Suprapubic skin (tissue), 4 donors: Measurements from ENCODE around the gene NFYC. TPM values are rescaled to one million over a fixed set of nuclear protein-coding genes. Genes with fewer than 3 reads are reported as not detected.

Experiments used
- DNase-seq, 2 donors: peaks; one replicate each; pipeline ENCODE4 v3.0.0-alpha.2; 2019; ENCODE audit warnings: low spot score in 2 of 2
- H3K27ac ChIP-seq: fragments of 200-600 bp; sonication (generic); one replicate; pipeline ENCODE4 v1.5.1; 2019
- H3K27me3 ChIP-seq: fragments of 200-600 bp; sonication (generic); one replicate; pipeline ENCODE4 v1.5.1; 2019
- H3K36me3 ChIP-seq: fragments of 200-600 bp; sonication (generic); one replicate; pipeline ENCODE4 v1.5.1; 2019
- H3K4me1 ChIP-seq: fragments of 200-600 bp; sonication (generic); one replicate; pipeline ENCODE4 v1.5.1; 2019
- H3K4me3 ChIP-seq: fragments of 200-600 bp; sonication (generic); one replicate; pipeline ENCODE4 v1.5.1; 2019; ENCODE audit warnings: mild to moderate bottlenecking
- H3K9me3 ChIP-seq: fragments of 200-600 bp; sonication (generic); one replicate; pipeline ENCODE4 v1.5.1; 2019
- EP300 ChIP-seq: sonication (generic); formaldehyde crosslinking; IDR thresholded peaks from one replicate; pipeline ENCODE4 v1.6.1; 2017; ENCODE audit warnings: antibody characterized with exemption
- POLR2A ChIP-seq, 2 donors: fragments of 450-650 bp; IDR thresholded peaks; one replicate each; pipeline ENCODE4 v1.6.1; 2017; ENCODE audit warnings: antibody characterized with exemption in 2 of 2, mild to moderate bottlenecking in 2 of 2, moderate library complexity in 2 of 2
- POLR2AphosphoS5 ChIP-seq, 3 donors: sonication (generic); formaldehyde crosslinking; IDR thresholded peaks; one replicate each; pipeline ENCODE4 v1.6.1; 2017; ENCODE audit warnings: antibody characterized with exemption in 3 of 3
- WGBS: methylation state at CpG from one replicate; pipeline ENCODE4 v1.1.5; 2018; 5-methylcytosine and 5-hydroxymethylcytosine counted together
- total RNA-seq, 4 donors: library from RNA; depleted of rRNA; stranded (reverse); fragments of >200 nt; gene quantifications; one replicate each; pipeline ENCODE4 v1.1.0, GENCODE V29; 2016
- TF ChIP-seq, protein P1 (sequence below), 2 donors: fragments of 200-600 bp in 1 of 2; fragments of 450-650 bp in 1 of 2; sonication (generic) in 1 of 2; IDR thresholded peaks; one replicate each; pipeline ENCODE4 v1.5.1; 2016 to 2019; ENCODE audit warnings: antibody characterized with exemption in 2 of 2, mild to moderate bottlenecking in 1 of 2, moderate library complexity in 1 of 2

The NFYC gene
- total RNA-seq, 4 donors from 2014 or later: 62.9 to 111 (median 83.5) TPM

DNA sequence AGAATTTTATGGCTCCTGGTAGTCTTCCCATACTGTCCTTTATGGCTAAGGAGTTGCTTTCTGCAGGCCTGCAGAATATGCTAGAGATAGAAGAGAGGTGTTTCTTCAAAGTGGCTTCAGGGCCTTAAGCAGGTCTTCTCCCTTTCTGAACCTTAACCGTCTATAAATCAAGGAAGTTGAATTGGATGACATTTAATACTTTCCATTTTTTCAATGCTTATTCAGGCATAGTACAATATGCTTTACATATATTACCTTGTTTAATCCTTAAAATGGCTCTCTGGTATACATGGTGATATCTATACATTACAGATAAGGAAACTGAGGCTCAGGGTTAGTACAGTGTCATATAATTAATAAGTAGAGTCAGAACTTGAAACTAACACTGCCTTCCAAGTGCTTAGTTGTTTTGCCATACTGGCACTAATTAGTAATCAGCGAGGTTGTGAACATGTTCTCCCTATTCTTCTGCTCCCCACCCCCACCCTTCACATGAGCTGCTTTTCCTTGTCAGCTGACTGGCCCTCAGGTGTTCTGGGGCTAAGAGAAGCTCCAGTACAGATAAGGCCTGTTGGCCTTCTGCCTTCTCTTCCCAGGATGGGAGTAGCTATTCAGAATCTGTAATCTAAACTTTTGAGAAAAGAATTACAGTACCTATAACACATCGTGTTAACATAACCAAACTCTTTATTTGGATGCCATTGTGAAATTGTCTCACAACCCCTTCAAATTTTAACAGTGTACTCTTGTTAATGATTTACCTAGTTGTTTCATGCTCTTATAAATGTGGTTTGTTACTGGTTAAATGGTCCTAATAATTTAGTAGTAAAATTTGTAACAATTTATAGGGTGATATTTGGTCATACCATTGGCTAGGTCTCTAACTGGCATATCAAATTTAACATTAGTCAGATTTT lies 13.6 kb downstream of the NFYC start:
- 59% methylated on average over 3 of the region's 3 CpGs for WGBS
- DNase-seq: no peak
- Histone ChIP-seq H3K27me3 (no peaks in the 10 kb centered on the region), H3K9me3 (no peaks in the 10 kb centered on the region), H3K27ac (no peak overlapping the region), H3K4me3 (no peak overlapping the region), H3K4me1 (peaks cover 51% of the 10 kb centered on the region), H3K36me3 (no peaks in the 10 kb centered on the region)
- TF ChIP-seq, protein P1, sequence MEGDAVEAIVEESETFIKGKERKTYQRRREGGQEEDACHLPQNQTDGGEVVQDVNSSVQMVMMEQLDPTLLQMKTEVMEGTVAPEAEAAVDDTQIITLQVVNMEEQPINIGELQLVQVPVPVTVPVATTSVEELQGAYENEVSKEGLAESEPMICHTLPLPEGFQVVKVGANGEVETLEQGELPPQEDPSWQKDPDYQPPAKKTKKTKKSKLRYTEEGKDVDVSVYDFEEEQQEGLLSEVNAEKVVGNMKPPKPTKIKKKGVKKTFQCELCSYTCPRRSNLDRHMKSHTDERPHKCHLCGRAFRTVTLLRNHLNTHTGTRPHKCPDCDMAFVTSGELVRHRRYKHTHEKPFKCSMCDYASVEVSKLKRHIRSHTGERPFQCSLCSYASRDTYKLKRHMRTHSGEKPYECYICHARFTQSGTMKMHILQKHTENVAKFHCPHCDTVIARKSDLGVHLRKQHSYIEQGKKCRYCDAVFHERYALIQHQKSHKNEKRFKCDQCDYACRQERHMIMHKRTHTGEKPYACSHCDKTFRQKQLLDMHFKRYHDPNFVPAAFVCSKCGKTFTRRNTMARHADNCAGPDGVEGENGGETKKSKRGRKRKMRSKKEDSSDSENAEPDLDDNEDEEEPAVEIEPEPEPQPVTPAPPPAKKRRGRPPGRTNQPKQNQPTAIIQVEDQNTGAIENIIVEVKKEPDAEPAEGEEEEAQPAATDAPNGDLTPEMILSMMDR (IDR thresholded peaks at IDR 0.05): no peak
- TF ChIP-seq POLR2A (IDR thresholded peaks at IDR 0.05): no peak
- no peak for TF ChIP-seq EP300
- TF ChIP-seq POLR2AphosphoS5 (IDR thresholded peaks at IDR 0.05): no peak

DNA sequence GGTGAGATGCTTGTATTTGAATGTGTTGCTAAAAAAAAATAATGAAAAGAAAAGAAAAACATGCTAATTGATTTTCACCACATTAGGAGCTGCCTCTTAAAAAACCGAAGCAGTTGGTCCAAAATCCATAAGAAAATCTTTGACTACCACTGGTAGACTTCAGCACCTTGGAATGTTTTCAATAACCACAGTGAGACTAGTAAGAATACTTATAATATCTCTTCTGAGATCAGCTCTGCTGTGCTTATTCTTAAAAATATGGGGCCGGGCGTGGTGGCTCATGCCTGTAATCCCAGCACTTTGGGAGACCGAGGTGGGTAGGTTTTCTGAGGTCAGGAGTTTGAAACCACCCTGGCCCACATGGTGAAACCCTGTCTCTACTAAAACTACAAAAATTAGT lies 15.1 kb downstream of the NFYC start:
- H3K27ac ChIP-seq: no peak overlapping the region
- no peaks in the 10 kb centered on the region for H3K36me3 ChIP-seq
- no peak for DNase-seq
- 73% methylated on average over 4 of the region's 4 CpGs for WGBS
- peaks cover 62% of the 10 kb centered on the region for H3K4me1 ChIP-seq
- no peak overlapping the region for H3K4me3 ChIP-seq
- TF ChIP-seq EP300 (no peak), POLR2AphosphoS5 (IDR thresholded peaks at IDR 0.05) (no peak), POLR2A (IDR thresholded peaks at IDR 0.05) (no peak)
- TF ChIP-seq, protein P1 (IDR thresholded peaks at IDR 0.05): no peak
- H3K9me3 ChIP-seq: no peaks in the 10 kb centered on the region
- no peaks in the 10 kb centered on the region for H3K27me3 ChIP-seq

GRCh38 chr1:40708750-40709099 lies 17.2 kb downstream of the NFYC start:
- TF ChIP-seq POLR2AphosphoS5 (IDR thresholded peaks at IDR 0.05) (no peak), EP300 (no peak), POLR2A (IDR thresholded peaks at IDR 0.05) (no peak)
- TF ChIP-seq, protein P1 (IDR thresholded peaks at IDR 0.05): no peak
- Histone ChIP-seq H3K4me3 (peak overlapping the region; percentile 48), H3K27ac (peak overlapping the region; percentile 72), H3K4me1 (peaks cover 71% of the 10 kb centered on the region), H3K27me3 (no peaks in the 10 kb centered on the region), H3K9me3 (no peaks in the 10 kb centered on the region), H3K36me3 (no peaks in the 10 kb centered on the region)
- WGBS: 3% methylated on average over 3 of the region's 3 CpGs
- DNase-seq: no peak

GRCh38 chr1:40709100-40709801 lies 17.7 kb downstream of the NFYC start:
- Histone ChIP-seq H3K4me3 (peak overlapping the region; percentile 48), H3K36me3 (no peaks in the 10 kb centered on the region), H3K27ac (peak overlapping the region; percentile 72), H3K4me1 (peaks cover 71% of the 10 kb centered on the region), H3K27me3 (no peaks in the 10 kb centered on the region), H3K9me3 (no peaks in the 10 kb centered on the region)
- TF ChIP-seq, protein P1 (IDR thresholded peaks at IDR 0.05): no peak
- TF ChIP-seq POLR2AphosphoS5 (IDR thresholded peaks at IDR 0.05): no peak
- WGBS: 2% methylated on average over 10 of the region's 10 CpGs
- DNase-seq: peak; percentile 82 to 88

DNA sequence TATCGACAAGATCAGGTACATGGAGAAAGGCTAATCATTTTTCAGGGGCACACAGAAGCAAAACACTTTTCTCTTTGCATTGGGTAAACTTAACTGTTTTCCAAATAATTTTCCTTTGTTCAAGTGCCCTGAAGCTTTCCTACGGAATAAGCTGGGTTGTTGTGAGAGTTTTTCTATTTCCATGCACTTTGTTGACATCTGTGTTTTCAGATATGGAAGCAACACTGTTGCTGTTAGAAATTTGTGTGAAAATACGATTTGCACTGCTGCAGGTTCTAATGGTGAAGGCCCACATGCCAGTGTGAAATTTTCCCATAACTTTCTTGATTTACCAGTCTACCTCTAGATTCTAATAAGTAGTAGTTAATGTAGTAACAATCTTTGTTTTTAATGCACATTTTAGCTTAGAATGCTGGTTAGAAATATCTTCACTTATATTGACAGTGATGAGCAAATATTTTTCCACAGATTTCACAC lies 18.3 kb downstream of the NFYC start:
- Histone ChIP-seq H3K4me1 (peaks cover 67% of the 10 kb centered on the region), H3K9me3 (no peaks in the 10 kb centered on the region), H3K36me3 (no peaks in the 10 kb centered on the region), H3K27ac (peak overlapping the region; percentile 72), H3K4me3 (peak overlapping the region; percentile 48), H3K27me3 (no peaks in the 10 kb centered on the region)
- DNase-seq: no peak
- 11% methylated on average over 3 of the region's 3 CpGs for WGBS
- TF ChIP-seq POLR2A (IDR thresholded peaks at IDR 0.05) (no peak), EP300 (no peak), POLR2AphosphoS5 (IDR thresholded peaks at IDR 0.05) (no peak)
- TF ChIP-seq, protein P1 (IDR thresholded peaks at IDR 0.05): no peak
